GM21360 (cell line): Measurements from ENCODE around the gene BATF.

Experiments used
- ATAC-seq: cut with Tn5 transposase; IDR thresholded peaks from one replicate; pipeline ENCODE4 v1.9.1; 2021; ENCODE audit warnings: mild to moderate bottlenecking, moderate library complexity; ENCODE audit not compliant: unreplicated experiment

The BATF gene

DNA sequence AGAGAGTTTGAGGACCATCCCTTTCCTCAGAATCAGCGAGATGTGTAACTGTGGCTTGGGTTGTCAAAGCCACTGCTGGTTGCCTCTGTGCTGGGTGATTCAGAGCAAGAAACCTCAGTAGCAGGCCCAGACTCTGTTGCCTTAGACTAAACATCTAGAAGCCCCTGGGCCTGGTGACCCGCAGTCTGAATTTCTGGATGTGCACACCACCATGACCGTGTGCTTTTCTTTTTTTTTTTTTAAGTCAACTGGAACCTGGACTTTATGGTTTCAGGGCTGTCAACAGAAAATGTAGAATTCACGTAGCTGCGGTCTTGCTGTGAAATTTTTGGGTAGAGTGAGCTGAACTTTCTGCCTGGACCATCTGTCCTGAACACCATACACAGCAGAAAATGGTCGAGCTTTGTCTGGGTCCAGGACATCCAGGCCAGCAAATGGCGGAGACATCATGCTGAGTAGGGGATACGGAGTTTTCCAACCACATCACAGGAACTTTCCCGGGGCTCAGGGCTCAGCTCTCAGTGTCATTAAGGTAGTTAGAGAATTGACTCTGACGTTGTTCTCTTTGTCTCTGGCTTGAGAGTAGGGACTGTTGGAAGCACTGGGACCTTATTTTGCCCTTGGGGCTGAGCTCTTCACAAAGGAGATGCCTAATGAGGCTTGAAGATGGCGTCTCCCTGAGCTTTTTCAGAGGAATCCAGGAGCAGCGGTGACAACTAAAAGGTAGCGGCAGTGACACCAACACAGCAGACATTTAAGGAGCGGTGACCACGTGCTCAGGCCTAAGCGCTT, 23.0 kb upstream of the BATF start:
- ATAC-seq = peak; percentile 53

DNA sequence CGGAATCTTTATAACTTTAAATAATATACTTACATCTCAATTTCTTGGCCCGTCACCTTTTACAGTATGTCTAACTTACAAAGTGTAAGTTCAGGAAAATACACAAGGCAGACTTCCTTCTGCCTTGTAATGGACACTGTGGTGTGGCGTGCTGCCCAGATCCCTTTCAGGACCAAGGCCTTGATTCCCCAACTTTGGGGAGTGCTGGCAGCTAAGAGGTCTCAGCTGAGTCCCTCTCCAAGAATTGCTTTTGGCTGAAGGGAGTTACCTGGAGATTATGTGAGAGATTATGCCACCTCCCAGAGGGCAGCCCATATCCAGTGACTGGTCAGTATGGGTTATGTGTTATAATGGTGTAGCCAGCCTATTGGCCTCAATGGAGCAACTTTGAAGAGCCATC, 21.2 kb upstream of the BATF start:
- no peak for ATAC-seq

DNA sequence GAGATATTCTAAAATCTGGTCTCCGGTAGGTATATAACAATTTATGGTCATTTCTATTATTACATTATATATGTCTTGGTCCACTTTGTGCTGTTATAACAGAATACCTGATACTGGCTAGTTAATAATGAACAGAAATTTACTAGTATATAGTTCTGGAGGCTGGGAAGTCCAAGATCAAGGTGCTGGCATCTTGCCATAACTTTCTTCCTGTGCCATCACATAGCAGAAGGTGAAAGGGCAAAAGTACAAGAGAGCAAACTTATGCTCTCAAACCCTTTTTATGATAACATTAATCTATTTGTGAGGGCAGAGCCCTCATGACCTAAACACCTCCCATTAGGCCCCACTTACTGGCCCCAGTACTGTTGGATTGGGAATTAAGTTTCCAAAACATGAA, 17.9 kb upstream of the BATF start:
- no peak for ATAC-seq

GRCh38 chr14:75506930-75507329, 15.3 kb upstream of the BATF start:
- ATAC-seq = no peak

- ATAC-seq = no peak
Measured at GRCh38 chr14:75510547-75510946, 11.7 kb upstream of the BATF start.

DNA sequence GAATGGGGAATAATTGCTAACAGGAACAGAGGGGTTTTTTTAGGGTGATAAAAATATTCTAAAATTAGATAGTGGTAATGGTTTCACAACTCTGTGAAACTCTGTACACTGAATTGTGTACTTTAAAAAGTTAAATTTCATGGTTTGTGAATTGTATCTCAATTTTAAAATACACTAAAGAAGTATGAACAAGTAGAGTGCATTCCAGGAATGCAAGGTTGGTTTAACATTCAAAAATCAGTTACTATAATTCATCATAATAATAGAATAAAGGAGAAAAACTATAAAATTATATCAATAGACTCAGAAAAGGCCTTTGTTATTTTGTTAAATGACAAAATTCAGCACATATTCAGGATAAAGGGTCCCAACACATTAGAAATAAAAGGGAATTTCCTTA, 11.1 kb upstream of the BATF start:
- no peak for ATAC-seq

- ATAC-seq = peak; percentile 36
Measured at GRCh38 chr14:75513911-75514672, 8.2 kb upstream of the BATF start.

DNA sequence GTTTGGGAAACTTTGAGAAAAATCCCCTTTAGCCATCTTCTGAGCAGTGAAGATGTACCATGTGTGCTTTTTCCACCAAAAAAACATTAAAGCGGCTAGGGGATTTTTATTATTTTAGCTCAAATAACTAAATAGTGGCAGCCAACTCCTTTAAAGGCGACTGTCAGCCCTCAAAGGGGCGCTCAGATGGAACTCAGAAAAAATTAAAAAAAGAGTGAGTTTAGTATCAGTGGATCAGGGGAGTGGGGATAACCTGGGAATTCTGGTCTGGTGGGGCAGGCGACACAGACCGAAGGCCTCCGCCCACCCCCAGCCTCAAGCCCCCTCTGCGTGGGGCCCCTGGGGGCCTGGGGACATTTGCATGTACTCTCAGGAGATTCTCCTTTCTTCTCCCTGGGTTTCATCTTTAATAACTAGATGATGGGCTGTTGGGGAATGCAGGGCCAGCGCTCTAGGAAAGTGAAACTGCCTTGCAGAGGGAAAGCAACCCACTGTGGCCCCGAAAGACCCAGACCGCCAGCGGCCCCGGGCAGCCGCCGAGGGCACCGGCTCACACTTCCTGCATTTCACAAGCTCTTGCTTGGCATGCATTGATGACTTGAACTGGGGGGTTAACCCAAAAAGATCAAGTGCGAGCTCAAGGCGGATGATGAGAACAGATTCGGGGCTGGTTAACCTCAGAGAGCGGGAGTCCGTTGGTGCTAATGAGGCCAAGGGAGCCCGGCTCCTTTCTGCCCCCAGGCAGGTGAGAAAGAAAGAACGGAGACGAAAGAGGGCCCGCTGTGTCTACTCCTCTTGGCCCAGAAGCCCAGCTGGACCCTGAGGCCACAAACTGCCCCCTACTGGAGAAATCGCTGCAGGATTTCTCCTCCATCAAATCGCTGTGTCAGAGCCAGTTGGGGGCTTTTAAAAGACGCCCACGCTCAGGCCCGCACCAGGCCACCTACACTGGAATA, 7.3 kb upstream of the BATF start:
- peak; percentile 39 for ATAC-seq

- ATAC-seq = peak; percentile 56
Measured at GRCh38 chr14:75515629-75515996, 6.7 kb upstream of the BATF start.

- ATAC-seq = no peak
Measured at GRCh38 chr14:75518625-75519024, 3.6 kb upstream of the BATF start.

DNA sequence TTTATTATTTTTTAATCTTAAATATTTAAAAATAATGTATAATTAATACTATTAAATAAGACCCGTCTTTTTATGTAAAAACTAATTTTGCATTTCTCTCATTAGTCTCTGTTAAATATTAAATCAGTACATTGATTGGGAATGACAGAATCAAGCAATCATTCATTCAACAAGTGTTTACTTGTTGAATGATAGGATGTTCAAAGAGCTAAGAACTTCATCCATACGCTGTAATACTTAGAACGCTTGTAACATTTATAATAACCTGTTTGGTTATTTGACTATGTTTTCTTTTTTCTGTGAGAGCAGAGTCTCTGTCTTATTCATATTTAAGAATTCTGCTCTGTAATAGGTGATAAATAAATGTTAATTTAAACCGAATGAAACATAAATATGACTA, 2.9 kb upstream of the BATF start:
- no peak for ATAC-seq

- no peak for ATAC-seq
Measured at GRCh38 chr14:75519826-75520728, 2.2 kb upstream of the BATF start.

DNA sequence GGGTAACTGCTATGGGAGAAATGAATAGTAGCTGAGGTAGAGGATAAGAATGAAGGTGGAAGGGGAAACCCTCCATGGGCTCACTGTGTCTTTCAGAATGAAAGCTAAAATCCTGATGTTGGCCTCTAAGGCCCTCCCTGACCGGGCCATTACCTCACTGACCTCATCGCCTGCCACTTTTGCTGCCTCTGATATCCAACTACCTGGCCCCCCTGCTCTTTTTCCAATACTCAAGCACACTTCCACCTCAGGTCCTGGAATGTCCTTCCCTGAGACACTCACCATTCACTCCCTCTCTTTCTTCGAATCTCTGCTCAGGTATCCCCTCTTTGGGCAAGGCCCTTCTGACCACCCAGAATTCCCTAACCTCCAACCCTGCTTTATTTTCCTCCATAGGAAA, 1.4 kb upstream of the BATF start:
- ATAC-seq = no peak

DNA sequence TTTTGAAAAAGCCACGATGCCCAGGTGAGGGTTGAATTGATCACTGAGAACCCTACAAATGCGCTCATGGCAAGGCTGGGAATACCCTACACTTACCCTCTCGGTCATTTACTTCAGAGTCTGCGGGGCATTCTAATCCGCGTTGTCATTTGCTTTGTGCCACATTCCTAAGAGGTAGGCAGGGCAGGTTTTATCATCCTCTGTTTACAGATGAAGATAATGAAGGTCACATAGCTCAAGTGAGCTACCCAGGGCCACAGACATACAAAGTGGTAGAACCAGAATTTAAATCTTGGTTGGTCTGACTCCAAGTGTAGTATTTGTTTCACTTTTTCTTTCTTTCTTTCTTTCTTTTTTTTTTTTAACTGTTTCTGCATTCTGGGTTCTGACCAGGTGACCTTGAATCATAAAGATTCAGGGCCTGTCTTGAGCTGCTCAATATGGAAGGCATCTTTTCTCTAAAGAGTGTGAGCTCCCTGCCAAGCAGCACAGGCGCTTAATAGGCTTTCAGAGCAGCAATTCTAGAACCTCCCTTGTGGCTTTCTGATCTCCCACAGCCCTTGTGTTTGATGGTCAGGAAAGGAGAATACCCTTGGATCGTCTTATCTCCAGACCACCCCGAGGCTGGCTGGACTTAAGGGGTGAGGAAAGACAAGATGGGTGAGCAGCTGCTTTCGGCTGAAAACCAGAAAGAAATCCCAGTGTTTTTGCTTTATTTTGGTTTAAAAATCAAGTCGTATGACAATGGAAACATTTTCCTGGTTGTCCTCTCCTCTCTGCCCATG, 662 bp upstream of the BATF start:
- no peak for ATAC-seq

DNA sequence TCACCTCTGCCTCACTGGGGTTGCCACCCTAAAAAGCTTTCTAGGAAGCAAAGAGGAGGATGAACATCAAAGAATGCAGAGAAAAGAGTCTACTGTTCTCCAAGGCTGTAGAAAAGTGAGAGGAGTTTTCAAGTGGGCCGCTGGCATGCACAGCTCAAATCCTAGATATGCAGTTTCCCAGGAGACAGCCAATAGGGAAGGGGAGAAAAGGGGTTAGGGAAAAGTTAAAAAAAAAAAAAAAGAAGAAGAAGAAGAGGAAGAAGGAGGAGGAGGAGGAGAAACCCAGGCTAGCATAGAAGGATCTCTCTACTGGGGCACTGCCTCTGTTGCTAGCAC, 682 bp downstream of the BATF start:
- no peak for ATAC-seq

GRCh38 chr14:75523771-75524171, 1.5 kb downstream of the BATF start:
- no peak for ATAC-seq

GRCh38 chr14:75525969-75526368, 3.7 kb downstream of the BATF start:
- no peak for ATAC-seq

GRCh38 chr14:75527449-75528163, 5.3 kb downstream of the BATF start:
- no peak for ATAC-seq

- ATAC-seq = no peak
Measured at GRCh38 chr14:75531256-75531655, 9.0 kb downstream of the BATF start.
